Iris pigment epithelial cell (primary cell): ENCODE data around the gene DMRTA2.
A peak's percentile ranks its signal among the peaks of the same experiment; 100 is the strongest.

Experiments used
- DNase-seq: peaks from one replicate; pipeline ENCODE4 v3.0.0-alpha.2; 2011; ENCODE audit warnings: low read depth

The DMRTA2 gene

DNA sequence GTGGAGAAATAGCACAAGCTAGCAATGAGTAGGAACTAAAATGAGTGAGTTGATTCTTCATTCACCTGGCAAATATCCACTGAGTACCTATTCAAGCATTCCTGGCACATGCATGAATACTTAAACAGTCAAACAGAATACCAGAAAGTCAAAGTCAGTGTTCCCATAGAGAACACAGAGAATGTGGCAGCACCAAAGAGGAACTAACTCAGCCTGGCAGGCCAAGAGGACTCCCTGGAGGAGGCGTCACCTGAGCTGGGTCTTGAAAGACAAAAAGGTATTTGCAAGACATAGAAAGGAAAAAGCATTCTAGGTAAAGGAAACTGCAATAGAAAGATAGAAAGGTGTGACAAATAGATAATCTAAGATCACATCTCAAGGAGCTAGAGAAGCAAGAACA, 49.7 kb downstream of the DMRTA2 start:
- DNase-seq, result no peak

- no peak for DNase-seq
These were observed 51.5 kb downstream of the DMRTA2 start for GRCh38 chr1:50371749-50372148.

- peak; percentile 9 for DNase-seq
These were observed 53.4 kb downstream of the DMRTA2 start for GRCh38 chr1:50369830-50370229.

DNA sequence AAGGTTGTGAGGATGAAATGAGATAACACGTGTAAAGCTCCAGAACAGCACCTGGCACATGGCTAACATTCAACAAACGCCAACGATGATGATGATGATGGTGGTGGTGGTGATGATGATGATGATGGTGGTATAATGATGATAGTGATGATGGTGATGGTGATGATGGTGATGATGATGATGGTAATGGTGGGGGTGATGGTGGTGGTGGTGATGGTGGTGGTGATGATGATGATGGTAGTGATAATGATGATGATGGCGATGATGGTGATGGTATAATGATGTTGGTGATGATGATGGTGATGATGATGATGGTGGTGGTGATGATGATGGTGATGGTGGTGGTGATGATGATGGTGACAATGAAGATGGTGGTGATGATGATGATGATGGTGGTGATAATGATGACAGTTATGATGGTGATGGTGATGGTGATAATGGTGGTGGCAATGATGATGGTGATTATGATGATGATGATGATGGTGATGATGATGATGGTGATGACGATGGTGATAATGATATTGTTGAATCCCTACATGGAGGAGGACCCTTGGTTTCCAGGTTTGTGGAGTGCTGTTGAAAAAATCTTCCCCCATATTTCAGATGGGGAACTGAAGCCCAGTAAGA, 54.1 kb downstream of the DMRTA2 start:
- no peak for DNase-seq

DNA sequence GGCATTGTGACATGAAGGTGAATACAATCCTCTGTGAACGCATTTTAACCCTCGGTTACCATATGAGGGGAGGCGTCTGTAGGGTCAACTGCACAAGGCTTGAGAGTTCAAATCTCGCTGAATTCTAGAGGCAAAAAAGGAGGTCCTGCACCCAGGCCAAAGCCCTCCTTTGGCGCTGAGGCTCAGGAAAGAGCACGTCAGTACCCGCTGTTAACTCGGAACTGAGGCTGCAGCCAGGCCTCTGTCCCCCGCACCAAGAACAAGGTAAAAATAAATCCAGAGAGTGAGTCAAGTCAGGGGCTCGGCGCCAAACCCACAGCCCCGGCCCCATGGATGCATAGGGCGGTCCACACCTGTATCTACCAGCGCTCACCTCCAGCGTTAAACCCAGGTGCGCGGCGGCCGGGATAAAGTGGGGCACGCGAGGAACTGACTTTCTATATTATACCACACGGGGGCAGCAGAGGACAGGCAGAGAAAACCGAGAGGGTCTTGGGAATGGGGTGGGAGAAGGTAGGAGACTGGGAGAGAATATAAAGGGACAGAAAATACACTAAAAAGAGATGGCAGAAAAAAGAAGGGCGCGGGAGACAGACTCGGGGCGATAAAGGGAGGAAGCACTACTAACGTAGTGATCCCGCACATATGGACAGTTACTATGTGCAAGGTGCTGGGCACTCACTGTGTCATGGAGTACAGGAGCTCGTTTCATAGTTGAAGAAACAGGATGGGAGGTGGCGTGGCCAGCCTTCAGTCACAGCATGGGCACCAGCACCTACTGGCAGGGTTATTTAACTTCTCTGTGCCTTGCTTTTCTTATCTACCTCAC, 54.9 kb downstream of the DMRTA2 start:
- no peak for DNase-seq
